Mesothelial cell of epicardium (in vitro differentiated cells): ENCODE data around the gene C8A. TPM values are rescaled to one million over a fixed set of nuclear protein-coding genes. Genes with fewer than 3 reads are reported as not detected.

Source experiments
- DNase-seq, 2 experiments: peaks; one replicate each; pipeline ENCODE4 v3.0.0; 2021; ENCODE audit warnings: low spot score in 2 of 2; ENCODE audit not compliant: unreplicated experiment in 2 of 2
- H3K27ac Mint-ChIP-seq: 2 replicates; pipeline ENCODE4 v1.8.0; 2021; ENCODE audit warnings: mixed read lengths
- H3K27me3 Mint-ChIP-seq: 2 replicates; pipeline ENCODE4 v1.8.0; 2021; ENCODE audit warnings: low read depth, mixed read lengths
- H3K36me3 Mint-ChIP-seq: 2 replicates; pipeline ENCODE4 v1.8.0; 2021; ENCODE audit warnings: mixed read lengths
- H3K4me1 Mint-ChIP-seq: 2 replicates; pipeline ENCODE4 v1.8.0; 2021; ENCODE audit warnings: mixed read lengths
- H3K4me3 Mint-ChIP-seq: 2 replicates; pipeline ENCODE4 v1.8.0; 2021; ENCODE audit warnings: mild to moderate bottlenecking, moderate library complexity, mixed read lengths
- H3K9me3 Mint-ChIP-seq: 2 replicates; pipeline ENCODE4 v1.8.0; 2021; ENCODE audit warnings: mixed read lengths
- total RNA-seq: library from RNA; stranded (reverse); gene quantifications from 3 replicates; pipeline ENCODE4 v1.2.1, GENCODE V29; 2021
- TF ChIP-seq, protein P1 (sequence below): fragments of 200-600 bp; sonication (generic); IDR thresholded peaks from one replicate; pipeline ENCODE4 v1.5.0; 2021; ENCODE audit warnings: antibody characterized with exemption; ENCODE audit not compliant: unreplicated experiment

C8A gene
- total RNA-seq, 1 donor from 2014 or later: not detected

GRCh38 chr1:56872597-56872996 lies 18.0 kb downstream of the C8A start:
- DNase-seq: no peak
- Mint-ChIP-seq H3K4me3 (no peak overlapping the region), H3K36me3 (no peaks in the 10 kb centered on the region), H3K27me3 (peaks cover 81% of the 10 kb centered on the region), H3K27ac (no peak overlapping the region), H3K4me1 (peaks cover 4% of the 10 kb centered on the region), H3K9me3 (no peaks in the 10 kb centered on the region)
- TF ChIP-seq, protein P1, sequence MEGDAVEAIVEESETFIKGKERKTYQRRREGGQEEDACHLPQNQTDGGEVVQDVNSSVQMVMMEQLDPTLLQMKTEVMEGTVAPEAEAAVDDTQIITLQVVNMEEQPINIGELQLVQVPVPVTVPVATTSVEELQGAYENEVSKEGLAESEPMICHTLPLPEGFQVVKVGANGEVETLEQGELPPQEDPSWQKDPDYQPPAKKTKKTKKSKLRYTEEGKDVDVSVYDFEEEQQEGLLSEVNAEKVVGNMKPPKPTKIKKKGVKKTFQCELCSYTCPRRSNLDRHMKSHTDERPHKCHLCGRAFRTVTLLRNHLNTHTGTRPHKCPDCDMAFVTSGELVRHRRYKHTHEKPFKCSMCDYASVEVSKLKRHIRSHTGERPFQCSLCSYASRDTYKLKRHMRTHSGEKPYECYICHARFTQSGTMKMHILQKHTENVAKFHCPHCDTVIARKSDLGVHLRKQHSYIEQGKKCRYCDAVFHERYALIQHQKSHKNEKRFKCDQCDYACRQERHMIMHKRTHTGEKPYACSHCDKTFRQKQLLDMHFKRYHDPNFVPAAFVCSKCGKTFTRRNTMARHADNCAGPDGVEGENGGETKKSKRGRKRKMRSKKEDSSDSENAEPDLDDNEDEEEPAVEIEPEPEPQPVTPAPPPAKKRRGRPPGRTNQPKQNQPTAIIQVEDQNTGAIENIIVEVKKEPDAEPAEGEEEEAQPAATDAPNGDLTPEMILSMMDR: no peak

- H3K4me1 Mint-ChIP-seq: peaks cover 4% of the 10 kb centered on the region
Observed at GRCh38 chr1:56873213-56873612, 18.6 kb downstream of the C8A start.

DNA sequence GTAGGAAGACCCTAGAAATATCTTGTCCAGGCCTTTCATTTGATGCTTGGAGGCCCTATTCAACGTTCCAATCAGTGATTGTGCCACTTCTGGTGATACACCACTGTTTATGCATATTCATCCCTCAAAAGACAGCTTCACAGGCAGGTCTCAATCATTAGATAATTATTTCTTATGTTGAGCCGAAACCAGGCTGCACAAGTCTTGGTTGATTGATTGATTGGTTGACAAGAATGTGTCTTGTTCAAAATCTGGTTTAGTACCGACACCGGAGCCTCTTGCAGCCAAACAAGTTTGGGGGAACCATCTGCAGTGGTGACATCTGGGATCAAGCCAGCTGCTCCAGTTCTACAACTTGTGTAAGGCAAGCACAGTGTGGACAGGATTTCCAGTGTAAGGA lies 20.1 kb downstream of the C8A start:
- DNase-seq: no peak
- H3K27me3 Mint-ChIP-seq: peaks cover 69% of the 10 kb centered on the region
- no peaks in the 10 kb centered on the region for H3K36me3 Mint-ChIP-seq
- peaks cover 4% of the 10 kb centered on the region for H3K4me1 Mint-ChIP-seq
- no peak overlapping the region for H3K27ac Mint-ChIP-seq
- H3K4me3 Mint-ChIP-seq: no peak overlapping the region
- TF ChIP-seq, protein P1: no peak
- H3K9me3 Mint-ChIP-seq: no peaks in the 10 kb centered on the region

More at GRCh38 chr1:56873213-56873612, 18.6 kb downstream of the C8A start:
- H3K27me3 Mint-ChIP-seq: peaks cover 81% of the 10 kb centered on the region
- H3K9me3 Mint-ChIP-seq: no peaks in the 10 kb centered on the region
- H3K4me3 Mint-ChIP-seq: no peak overlapping the region
- TF ChIP-seq, protein P1: no peak
- no peaks in the 10 kb centered on the region for H3K36me3 Mint-ChIP-seq
- no peak for DNase-seq
- H3K27ac Mint-ChIP-seq: no peak overlapping the region

DNA sequence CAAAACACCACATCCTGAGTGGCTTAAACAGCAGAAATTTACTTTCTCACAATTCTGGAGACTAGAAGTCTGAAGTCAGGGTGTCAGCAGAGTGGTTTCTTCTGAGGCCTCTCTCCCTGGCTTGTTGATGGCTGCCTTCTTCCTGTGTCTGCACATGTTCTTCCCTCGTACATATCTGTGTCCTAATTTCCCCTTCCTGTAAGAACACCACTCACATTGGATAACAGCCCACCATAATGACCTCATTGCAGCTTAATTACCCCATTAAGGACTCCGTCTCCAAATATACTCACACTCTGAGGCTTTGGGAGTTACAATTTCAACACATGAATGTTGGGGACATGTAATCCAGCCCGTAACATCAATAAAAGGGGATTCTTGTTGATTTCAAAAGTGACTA lies 23.4 kb downstream of the C8A start:
- Mint-ChIP-seq H3K4me3 (no peak overlapping the region), H3K36me3 (no peaks in the 10 kb centered on the region), H3K9me3 (no peaks in the 10 kb centered on the region), H3K27ac (no peak overlapping the region), H3K4me1 (no peaks in the 10 kb centered on the region), H3K27me3 (peaks cover 44% of the 10 kb centered on the region)
- TF ChIP-seq, protein P1: no peak
- DNase-seq: no peak

- TF ChIP-seq, protein P1: no peak
Observed at GRCh38 chr1:56880774-56881173, 26.2 kb downstream of the C8A start.

GRCh38 chr1:56881417-56881816 lies 26.8 kb downstream of the C8A start:
- Mint-ChIP-seq H3K4me3 (no peak overlapping the region), H3K36me3 (no peaks in the 10 kb centered on the region), H3K9me3 (peaks cover 3% of the 10 kb centered on the region), H3K27ac (no peak overlapping the region), H3K27me3 (peaks cover 16% of the 10 kb centered on the region), H3K4me1 (no peaks in the 10 kb centered on the region)
- TF ChIP-seq, protein P1: no peak
- DNase-seq: no peak

More at GRCh38 chr1:56880774-56881173, 26.2 kb downstream of the C8A start:
- Mint-ChIP-seq H3K9me3 (peaks cover 3% of the 10 kb centered on the region), H3K27ac (no peak overlapping the region), H3K27me3 (peaks cover 20% of the 10 kb centered on the region), H3K4me1 (no peaks in the 10 kb centered on the region), H3K4me3 (no peak overlapping the region), H3K36me3 (no peaks in the 10 kb centered on the region)
- no peak for DNase-seq
